Progenitor cell of endocrine pancreas (in vitro differentiated cells): Measurements from ENCODE around the gene CCDC9B. TPM values are rescaled to one million over a fixed set of nuclear protein-coding genes. Genes with fewer than 3 reads are reported as not detected.
A peak's percentile ranks its signal among the peaks of the same experiment; 100 is the strongest.

ENCODE experiments used
- DNase-seq: peaks from one replicate; pipeline ENCODE4 v3.0.0; 2021; ENCODE audit warnings: low spot score; ENCODE audit not compliant: unreplicated experiment
- H3K27ac Mint-ChIP-seq: 2 replicates; pipeline ENCODE4 v1.8.0; 2021; ENCODE audit warnings: mild to moderate bottlenecking, moderate library complexity, mixed read lengths
- H3K27me3 Mint-ChIP-seq: 2 replicates; pipeline ENCODE4 v1.8.0; 2021; ENCODE audit warnings: mixed read lengths
- H3K36me3 Mint-ChIP-seq: 2 replicates; pipeline ENCODE4 v1.8.0; 2022; ENCODE audit warnings: mixed read lengths; ENCODE audit not compliant: insufficient read depth
- H3K4me1 Mint-ChIP-seq: 2 replicates; pipeline ENCODE4 v1.8.0; 2021; ENCODE audit warnings: low read depth, mixed read lengths
- H3K4me3 Mint-ChIP-seq: 2 replicates; pipeline ENCODE4 v1.8.0; 2021; ENCODE audit warnings: low read depth, mild to moderate bottlenecking, moderate library complexity, mixed read lengths
- H3K9me3 Mint-ChIP-seq: 2 replicates; pipeline ENCODE4 v1.8.0; 2021; ENCODE audit warnings: low read depth, mixed read lengths
- CTCF ChIP-seq: fragments of 200-600 bp; sonication (generic); IDR thresholded peaks from one replicate; pipeline ENCODE4 v1.5.0; 2021; ENCODE audit warnings: antibody characterized with exemption, mild to moderate bottlenecking; ENCODE audit not compliant: unreplicated experiment
- total RNA-seq: library from RNA; stranded (reverse); gene quantifications from 2 replicates; pipeline ENCODE4 v1.2.1, GENCODE V29; 2021

Gene CCDC9B
- total RNA-seq, 1 donor from 2014 or later = 0.07 TPM

- no peak overlapping the region for H3K27ac Mint-ChIP-seq
- H3K4me3 Mint-ChIP-seq = no peak overlapping the region
- DNase-seq = no peak
- H3K4me1 Mint-ChIP-seq = peaks cover 4% of the 10 kb centered on the region
- peaks cover 31% of the 10 kb centered on the region for H3K27me3 Mint-ChIP-seq
- no peaks in the 10 kb centered on the region for H3K36me3 Mint-ChIP-seq
- no peaks in the 10 kb centered on the region for H3K9me3 Mint-ChIP-seq
- TF ChIP-seq CTCF = no peak
Measured at GRCh38 chr15:40305281-40305680, 35.5 kb downstream of the CCDC9B start.

- H3K9me3 Mint-ChIP-seq = peaks cover 3% of the 10 kb centered on the region
Measured at GRCh38 chr15:40303576-40303975, 37.2 kb downstream of the CCDC9B start.

GRCh38 chr15:40302981-40303380, 37.8 kb downstream of the CCDC9B start:
- peak overlapping the region; percentile 20 for H3K27ac Mint-ChIP-seq
- peaks cover 3% of the 10 kb centered on the region for H3K9me3 Mint-ChIP-seq
- peaks cover 33% of the 10 kb centered on the region for H3K27me3 Mint-ChIP-seq
- no peaks in the 10 kb centered on the region for H3K36me3 Mint-ChIP-seq
- TF ChIP-seq CTCF = no peak
- no peak overlapping the region for H3K4me3 Mint-ChIP-seq
- H3K4me1 Mint-ChIP-seq = peaks cover 2% of the 10 kb centered on the region
- no peak for DNase-seq

More at GRCh38 chr15:40303576-40303975, 37.2 kb downstream of the CCDC9B start:
- peaks cover 2% of the 10 kb centered on the region for H3K4me1 Mint-ChIP-seq
- H3K27ac Mint-ChIP-seq = no peak overlapping the region
- H3K36me3 Mint-ChIP-seq = no peaks in the 10 kb centered on the region
- peaks cover 28% of the 10 kb centered on the region for H3K27me3 Mint-ChIP-seq
- TF ChIP-seq CTCF = no peak
- DNase-seq = no peak
- no peak overlapping the region for H3K4me3 Mint-ChIP-seq

GRCh38 chr15:40302288-40302886, 38.4 kb downstream of the CCDC9B start:
- Mint-ChIP-seq H3K27me3 (peaks cover 39% of the 10 kb centered on the region), H3K36me3 (no peaks in the 10 kb centered on the region), H3K27ac (no peak overlapping the region), H3K4me1 (peaks cover 2% of the 10 kb centered on the region), H3K9me3 (peaks cover 3% of the 10 kb centered on the region), H3K4me3 (no peak overlapping the region)
- DNase-seq = no peak
- TF ChIP-seq CTCF = no peak

- Mint-ChIP-seq H3K36me3 (no peaks in the 10 kb centered on the region), H3K27ac (peak overlapping the region; percentile 11), H3K4me1 (peaks cover 5% of the 10 kb centered on the region), H3K27me3 (peaks cover 44% of the 10 kb centered on the region), H3K9me3 (peaks cover 3% of the 10 kb centered on the region), H3K4me3 (peak overlapping the region; percentile 60)
- DNase-seq = no peak
- TF ChIP-seq CTCF = no peak
Measured at GRCh38 chr15:40301467-40302179, 39.1 kb downstream of the CCDC9B start.
